OCI-LY3 (cell line): ENCODE measurements around the gene BRD4.

Source experiments
- H2AFZ ChIP-seq: fragments of 200-600, 300-600 bp; shearing (Covaris generic); 2 replicates; pipeline ENCODE4 v1.6.0; 2014; ENCODE audit warnings: antibody characterized with exemption, low read depth, low read length
- H3K27ac ChIP-seq: fragments of 200-600, 300-600 bp; sonication (generic); 2 replicates; pipeline ENCODE4 v1.5.1; 2014; ENCODE audit warnings: mild to moderate bottlenecking, low read length, moderate library complexity, mixed read lengths
- H3K27me3 ChIP-seq: fragments of 200-600, 300-600 bp; sonication (generic); 2 replicates; pipeline ENCODE4 v1.6.1; 2014; ENCODE audit warnings: low read depth, low read length, mixed read lengths
- H3K36me3 ChIP-seq: fragments of 200-600, 300-600 bp; sonication (generic); replicated peaks from 2 replicates; pipeline ENCODE3; 2014; ENCODE audit warnings: low read depth, low read length, mixed read lengths
- H3K4me1 ChIP-seq: fragments of 300-600, 200-600 bp; sonication (generic); 2 replicates; pipeline ENCODE4 v1.6.1; 2014; ENCODE audit warnings: low read length, mixed read lengths
- H3K4me2 ChIP-seq: fragments of 200-600, 300-600 bp; sonication (generic); 2 replicates; pipeline ENCODE4 v1.6.1; 2014; ENCODE audit warnings: low read length, mixed read lengths
- H3K4me3 ChIP-seq: fragments of 300-600, 200-600 bp; sonication (generic); 2 replicates; pipeline ENCODE4 v1.5.1; 2014; ENCODE audit warnings: antibody characterized with exemption, mild to moderate bottlenecking, low read length, moderate library complexity
- H3K79me2 ChIP-seq: fragments of 300-600, 200-600 bp; shearing (Covaris generic); 2 replicates; pipeline ENCODE4 v1.6.1; 2014; ENCODE audit warnings: mild to moderate bottlenecking, low read length, mixed read lengths
- H3K9ac ChIP-seq: fragments of 300-600, 200-600 bp; shearing (Covaris generic); 2 replicates; pipeline ENCODE4 v1.6.0; 2014; ENCODE audit warnings: mild to moderate bottlenecking, low read length, moderate library complexity
- H3K9me3 ChIP-seq: fragments of 200-600, 300-600 bp; shearing (Covaris generic); 2 replicates; pipeline ENCODE4 v1.6.1; 2014; ENCODE audit warnings: low read length, mixed read lengths; ENCODE audit not compliant: insufficient read depth
- H4K20me1 ChIP-seq: fragments of 200-600, 300-600 bp; sonication (generic); 2 replicates; pipeline ENCODE4 v1.6.1; 2016; ENCODE audit warnings: low read length, mixed read lengths; ENCODE audit not compliant: insufficient read depth
- CTCF ChIP-seq: fragments of 200-600, 300-600 bp; sonication (generic); IDR thresholded peaks from 2 replicates; pipeline ENCODE4 v1.5.1; 2014; ENCODE audit warnings: antibody characterized with exemption, low read length, low read depth
- EZH2phosphoT487 ChIP-seq: fragments of 200-600 bp; shearing (Covaris generic); IDR thresholded peaks from 2 replicates; pipeline ENCODE4 v1.6.1; 2018; ENCODE audit warnings: antibody characterized with exemption, mixed run types, low read depth

The BRD4 gene

GRCh38 chr19:15188851-15189250, 143.5 kb downstream of the BRD4 start:
- no peaks in the 10 kb centered on the region for H4K20me1 ChIP-seq
- no peak overlapping the region for H2AFZ ChIP-seq
- no peak overlapping the region for H3K9ac ChIP-seq
- no peak overlapping the region for H3K27ac ChIP-seq
- no peaks in the 10 kb centered on the region for H3K36me3 ChIP-seq
- no peaks in the 10 kb centered on the region for H3K79me2 ChIP-seq
- H3K27me3 ChIP-seq, result no peaks in the 10 kb centered on the region
- no peak overlapping the region for H3K4me3 ChIP-seq
- H3K9me3 ChIP-seq, result no peaks in the 10 kb centered on the region
- H3K4me2 ChIP-seq, result no peak overlapping the region
- peaks cover 7% of the 10 kb centered on the region for H3K4me1 ChIP-seq
- TF ChIP-seq CTCF, result no peak
- no peak for TF ChIP-seq EZH2phosphoT487

GRCh38 chr19:15187026-15188007, 145.0 kb downstream of the BRD4 start:
- Histone ChIP-seq H3K4me2 (no peak overlapping the region), H3K27ac (no peak overlapping the region), H3K36me3 (no peaks in the 10 kb centered on the region)

More at GRCh38 chr19:15187026-15188007, 145.0 kb downstream of the BRD4 start:
- Histone ChIP-seq H4K20me1 (no peaks in the 10 kb centered on the region), H2AFZ (no peak overlapping the region), H3K9ac (no peak overlapping the region), H3K79me2 (no peaks in the 10 kb centered on the region), H3K27me3 (no peaks in the 10 kb centered on the region), H3K4me3 (no peak overlapping the region), H3K4me1 (peaks cover 7% of the 10 kb centered on the region), H3K9me3 (no peaks in the 10 kb centered on the region)
- TF ChIP-seq EZH2phosphoT487, result no peak
- no peak for TF ChIP-seq CTCF
